Stimulated activated CD8-positive, alpha-beta memory T cell treated with anti-CD3 and anti-CD28 coated beads, Interleukin-2, amount 100 ng/mL, for 1 hour (primary cell): ENCODE measurements around the gene CGB7.
"Not testable (repeated sequence)": the region's sequence is repeated elsewhere in the genome, so short reads cannot be mapped to it uniquely, and the experiment has no call there.

ENCODE experiments used
- DNase-seq, 2 donors: peaks; one replicate each; pipeline ENCODE4 v3.0.0-alpha.2; 2020; ENCODE audit warnings: low read depth in 2 of 2

CGB7 gene

GRCh38 chr19:49073514-49074378 lies 16.2 kb upstream of the CGB7 start:
- no peak for DNase-seq

GRCh38 chr19:49071860-49072547 lies 14.5 kb upstream of the CGB7 start:
- DNase-seq, result no peak

GRCh38 chr19:49070416-49070815 lies 12.9 kb upstream of the CGB7 start:
- no peak for DNase-seq

GRCh38 chr19:49069026-49069425 lies 11.5 kb upstream of the CGB7 start:
- no peak for DNase-seq

- no peak for DNase-seq
These were observed 10.0 kb upstream of the CGB7 start for GRCh38 chr19:49067554-49067953.

- DNase-seq, result no peak
These were observed 8.5 kb upstream of the CGB7 start for GRCh38 chr19:49065905-49066512.

GRCh38 chr19:49064768-49065611 lies 7.4 kb upstream of the CGB7 start, which contains the start of gene NTF4:
Gene NTF4, minus strand, starts transcription at chr19:49064818. Its CDS starts 2,821 bp downstream, at chr19:49061997.
- no peak for DNase-seq

GRCh38 chr19:49064029-49064629 lies 6.6 kb upstream of the CGB7 start:
- DNase-seq, result no peak

GRCh38 chr19:49061445-49061844 lies 3.9 kb upstream of the CGB7 start:
- no peak for DNase-seq

- no peak for DNase-seq
These were observed 3.5 kb upstream of the CGB7 start for GRCh38 chr19:49061000-49061399.

- DNase-seq, result no peak
These were observed 1.5 kb upstream of the CGB7 start for GRCh38 chr19:49059053-49059452.

- no peak for DNase-seq
These were observed 1.0 kb upstream of the CGB7 start for GRCh38 chr19:49058562-49058961.

- not testable (repeated sequence) for DNase-seq
These were observed 500 bp downstream of the CGB7 start for GRCh38 chr19:49056902-49057596.

GRCh38 chr19:49056101-49056901 lies 1.2 kb downstream of the CGB7 start:
- no peak for DNase-seq

GRCh38 chr19:49050376-49051033 lies 7.0 kb downstream of the CGB7 start:
- DNase-seq, result not testable (repeated sequence)

GRCh38 chr19:49049834-49050233 lies 7.7 kb downstream of the CGB7 start:
- not testable (repeated sequence) for DNase-seq

GRCh38 chr19:49049011-49049410 lies 8.5 kb downstream of the CGB7 start, which contains the start of gene CGB8:
Gene CGB8, minus strand, starts transcription at chr19:49049111. Its CDS starts 372 bp downstream, at chr19:49048739.
- DNase-seq, result not testable (repeated sequence)

GRCh38 chr19:49043548-49043947 lies 14.0 kb downstream of the CGB7 start, which contains the start of gene CGB5:
Gene CGB5, plus strand, starts transcription at chr19:49043848. Its CDS starts 362 bp downstream, at chr19:49044210.
- not testable (repeated sequence) for DNase-seq

- DNase-seq, result not testable (repeated sequence)
These were observed 14.9 kb downstream of the CGB7 start for GRCh38 chr19:49042666-49043065.
